COLO668 (cell line): Measurements from ENCODE around the gene PRPS1L1.

Experiments used
- DNase-seq: peaks from one replicate; lab custom pipeline; 2025; ENCODE audit not compliant: unreplicated experiment; lab: John Stamatoyannopoulos, UW

Gene PRPS1L1

GRCh38 chr7:18016547-18017444 is 10.8 kb downstream of the PRPS1L1 start:
- no peak for DNase-seq

- no peak for DNase-seq
Measured at GRCh38 chr7:18013936-18014335, 13.7 kb downstream of the PRPS1L1 start.

GRCh38 chr7:18004372-18004771 is 23.3 kb downstream of the PRPS1L1 start:
- DNase-seq, result no peak

- no peak for DNase-seq
Measured at GRCh38 chr7:18003286-18003994, 24.2 kb downstream of the PRPS1L1 start.

- no peak for DNase-seq
Measured at GRCh38 chr7:17998692-17999091, 29.0 kb downstream of the PRPS1L1 start.

GRCh38 chr7:17996442-17997223 is 31.0 kb downstream of the PRPS1L1 start:
- DNase-seq, result no peak

GRCh38 chr7:17996040-17996439 is 31.6 kb downstream of the PRPS1L1 start:
- no peak for DNase-seq

GRCh38 chr7:17994079-17994850 is 33.4 kb downstream of the PRPS1L1 start:
- DNase-seq, result no peak

- DNase-seq, result no peak
Measured at GRCh38 chr7:17991866-17992648, 35.6 kb downstream of the PRPS1L1 start.

GRCh38 chr7:17990761-17991160 is 36.9 kb downstream of the PRPS1L1 start:
- DNase-seq, result no peak

- DNase-seq, result no peak
Measured at GRCh38 chr7:17989546-17989945, 38.1 kb downstream of the PRPS1L1 start.

GRCh38 chr7:17988858-17989257 is 38.8 kb downstream of the PRPS1L1 start:
- no peak for DNase-seq

- no peak for DNase-seq
Measured at GRCh38 chr7:17988141-17988540, 39.5 kb downstream of the PRPS1L1 start.

- no peak for DNase-seq
Measured at GRCh38 chr7:17986851-17987250, 40.8 kb downstream of the PRPS1L1 start.

GRCh38 chr7:17985473-17986239 is 42.0 kb downstream of the PRPS1L1 start:
- DNase-seq, result no peak

GRCh38 chr7:17984288-17984687 is 43.4 kb downstream of the PRPS1L1 start:
- DNase-seq, result no peak

GRCh38 chr7:17983221-17984062 is 44.2 kb downstream of the PRPS1L1 start:
- no peak for DNase-seq

- DNase-seq, result no peak
Measured at GRCh38 chr7:17976952-17977351, 50.7 kb downstream of the PRPS1L1 start.
